ENCODE results near the gene RCBTB2.

Gene RCBTB2

DNA sequence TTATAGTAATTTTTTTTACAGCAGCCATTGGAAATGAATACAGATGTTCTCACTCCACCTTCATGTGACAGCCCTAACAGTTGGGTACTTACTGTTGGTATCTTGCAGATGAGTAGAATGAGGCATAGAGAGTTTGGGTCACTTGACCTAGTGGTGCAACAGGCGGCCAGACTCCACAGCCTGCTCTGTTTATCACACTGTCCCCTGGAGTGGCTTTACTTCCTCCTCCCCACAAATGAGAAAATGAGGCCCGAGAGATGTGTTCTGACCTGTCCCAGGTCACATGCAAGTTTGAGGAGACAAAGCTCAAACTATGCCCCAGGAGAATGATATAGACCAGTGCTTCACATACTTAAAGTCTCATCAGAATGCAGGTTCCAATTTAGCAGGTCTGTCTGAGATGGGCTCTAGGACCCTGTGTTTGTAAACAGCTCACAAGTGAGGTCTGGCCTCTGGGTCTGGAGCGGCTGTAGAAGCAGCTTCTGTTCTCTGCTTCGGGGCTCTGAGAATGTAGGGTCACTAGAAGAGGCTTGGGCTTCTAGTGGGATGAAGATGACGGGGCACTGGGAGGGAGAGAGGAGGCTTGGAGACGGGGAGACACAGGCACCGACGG is 37.4 kb upstream of the RCBTB2 start:
- no peak overlapping the region for H3K4me3 ChIP-seq (ENCODE audit: low read depth, low read length)
- TF ChIP-seq, protein P1, sequence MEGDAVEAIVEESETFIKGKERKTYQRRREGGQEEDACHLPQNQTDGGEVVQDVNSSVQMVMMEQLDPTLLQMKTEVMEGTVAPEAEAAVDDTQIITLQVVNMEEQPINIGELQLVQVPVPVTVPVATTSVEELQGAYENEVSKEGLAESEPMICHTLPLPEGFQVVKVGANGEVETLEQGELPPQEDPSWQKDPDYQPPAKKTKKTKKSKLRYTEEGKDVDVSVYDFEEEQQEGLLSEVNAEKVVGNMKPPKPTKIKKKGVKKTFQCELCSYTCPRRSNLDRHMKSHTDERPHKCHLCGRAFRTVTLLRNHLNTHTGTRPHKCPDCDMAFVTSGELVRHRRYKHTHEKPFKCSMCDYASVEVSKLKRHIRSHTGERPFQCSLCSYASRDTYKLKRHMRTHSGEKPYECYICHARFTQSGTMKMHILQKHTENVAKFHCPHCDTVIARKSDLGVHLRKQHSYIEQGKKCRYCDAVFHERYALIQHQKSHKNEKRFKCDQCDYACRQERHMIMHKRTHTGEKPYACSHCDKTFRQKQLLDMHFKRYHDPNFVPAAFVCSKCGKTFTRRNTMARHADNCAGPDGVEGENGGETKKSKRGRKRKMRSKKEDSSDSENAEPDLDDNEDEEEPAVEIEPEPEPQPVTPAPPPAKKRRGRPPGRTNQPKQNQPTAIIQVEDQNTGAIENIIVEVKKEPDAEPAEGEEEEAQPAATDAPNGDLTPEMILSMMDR (IDR thresholded peaks at IDR 0.05; ENCODE audit: low read depth, low read length, missing control alignments) = no peak
- DNase-seq (ENCODE audit: low read depth) = no peak

DNA sequence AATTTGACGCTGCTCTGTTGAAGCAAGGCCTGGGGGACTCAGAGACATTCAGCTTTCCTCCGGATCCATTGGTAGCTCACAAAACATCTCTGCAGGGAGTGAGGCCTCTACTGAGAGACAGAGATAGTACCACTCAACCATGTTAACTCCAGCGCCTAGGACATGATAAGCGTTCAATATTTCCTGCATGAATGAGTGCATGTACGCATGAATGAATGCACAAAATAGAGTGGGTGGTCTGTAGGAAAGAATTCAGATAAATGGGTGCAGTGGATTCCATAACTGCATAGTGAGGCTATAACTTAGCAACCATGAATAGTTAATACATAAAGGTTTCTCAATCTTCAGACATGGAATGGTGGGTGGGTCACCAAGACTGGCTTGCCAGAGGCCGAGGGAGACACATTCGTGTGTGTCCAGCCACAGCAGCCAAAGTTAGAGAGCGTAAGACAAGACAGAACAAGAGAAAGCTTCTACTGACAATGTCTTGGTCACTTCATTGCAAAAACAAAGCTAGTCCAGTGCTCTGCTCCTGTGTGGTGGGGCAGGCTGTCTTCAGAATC is 36.3 kb upstream of the RCBTB2 start:
- no peak for DNase-seq (ENCODE audit: low read depth)
- TF ChIP-seq, protein P1 (IDR thresholded peaks at IDR 0.05; ENCODE audit: low read depth, low read length, missing control alignments) = no peak

DNA sequence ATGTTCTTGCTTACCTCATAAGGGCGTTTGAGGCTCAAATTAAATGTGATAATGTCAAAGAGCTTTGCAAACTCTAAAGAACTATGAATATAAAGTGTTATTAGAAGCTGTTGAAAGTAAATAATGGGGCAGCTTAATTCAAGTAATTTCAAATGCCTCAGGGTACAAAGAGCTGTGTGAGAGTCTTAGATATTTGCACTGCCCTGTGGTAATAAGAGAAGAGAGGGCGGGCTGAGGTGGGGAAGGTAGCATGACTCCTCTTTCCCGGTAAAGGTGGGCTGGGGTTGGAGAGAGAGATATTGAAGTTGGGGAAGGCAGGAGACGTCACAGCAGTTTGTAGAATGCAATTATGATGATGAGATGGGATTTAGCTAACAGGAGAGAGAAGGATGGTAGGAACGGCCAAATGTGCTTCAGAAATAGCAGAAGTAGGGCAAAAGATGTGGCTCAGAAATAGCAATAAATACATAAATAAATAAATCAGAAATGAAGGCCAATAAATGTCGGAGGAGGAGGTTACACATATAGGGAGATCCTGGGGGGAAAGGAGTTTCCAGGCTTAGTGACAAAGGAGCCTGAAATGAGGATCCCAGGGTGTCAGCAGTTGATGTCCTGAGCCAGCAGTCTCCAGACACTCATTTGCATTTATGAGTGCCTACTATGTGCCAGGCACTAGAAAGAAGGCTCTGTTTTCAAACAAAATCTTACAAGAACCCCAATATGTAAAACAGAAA is 35.7 kb upstream of the RCBTB2 start:
- TF ChIP-seq, protein P1 (IDR thresholded peaks at IDR 0.05; ENCODE audit: low read depth, low read length, missing control alignments) = no peak
- no peak overlapping the region for H3K4me3 ChIP-seq (ENCODE audit: low read depth, low read length)
- no peak for DNase-seq (ENCODE audit: low read depth)

More for the DNA sequence above, 36.3 kb upstream of the RCBTB2 start:
- H3K4me3 ChIP-seq (ENCODE audit: low read depth, low read length) = no peak overlapping the region

DNA sequence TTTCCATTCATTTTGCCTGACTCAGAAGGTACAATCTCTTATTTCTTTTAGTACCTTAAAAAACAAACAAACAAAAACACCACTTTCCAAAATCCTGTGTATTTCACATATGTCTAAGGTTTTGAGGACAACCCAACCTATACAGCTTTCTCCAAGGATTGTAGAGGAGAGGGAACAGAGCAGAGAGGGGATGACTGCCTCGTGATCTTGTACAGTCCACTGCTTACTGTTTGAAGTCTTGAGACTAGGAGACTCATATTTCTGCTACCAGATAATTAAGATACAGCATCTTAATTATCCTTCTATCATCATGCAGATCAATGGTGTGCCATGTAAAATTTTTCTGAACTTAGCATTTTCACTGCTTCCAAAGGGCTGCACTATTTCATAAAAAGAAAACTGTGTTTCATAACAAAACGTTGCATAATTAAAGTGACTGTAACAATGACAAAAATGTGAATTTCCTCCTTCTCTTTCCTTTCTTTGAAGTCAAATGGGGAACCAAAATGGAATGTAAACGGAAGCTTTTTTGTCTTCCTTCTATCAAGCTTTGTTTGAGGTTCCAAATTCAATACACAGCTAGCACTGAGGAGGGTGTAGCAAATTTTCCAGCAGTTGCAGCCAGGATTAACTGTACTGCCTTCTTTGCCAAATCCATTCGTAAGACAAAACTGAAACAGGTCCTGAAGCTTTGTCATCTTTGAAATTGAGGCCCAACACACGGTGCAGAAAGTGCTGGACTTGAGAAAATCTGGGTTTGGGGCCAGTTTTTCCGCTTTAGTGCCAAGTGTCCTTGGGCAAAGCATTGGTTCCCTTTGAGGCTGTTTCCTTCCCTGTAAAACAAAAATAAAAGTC is 34.9 kb upstream of the RCBTB2 start:
- no peak for DNase-seq (ENCODE audit: low read depth)
- no peak overlapping the region for H3K4me3 ChIP-seq (ENCODE audit: low read depth, low read length)
- TF ChIP-seq, protein P1 (IDR thresholded peaks at IDR 0.05; ENCODE audit: low read depth, low read length, missing control alignments) = no peak

DNA sequence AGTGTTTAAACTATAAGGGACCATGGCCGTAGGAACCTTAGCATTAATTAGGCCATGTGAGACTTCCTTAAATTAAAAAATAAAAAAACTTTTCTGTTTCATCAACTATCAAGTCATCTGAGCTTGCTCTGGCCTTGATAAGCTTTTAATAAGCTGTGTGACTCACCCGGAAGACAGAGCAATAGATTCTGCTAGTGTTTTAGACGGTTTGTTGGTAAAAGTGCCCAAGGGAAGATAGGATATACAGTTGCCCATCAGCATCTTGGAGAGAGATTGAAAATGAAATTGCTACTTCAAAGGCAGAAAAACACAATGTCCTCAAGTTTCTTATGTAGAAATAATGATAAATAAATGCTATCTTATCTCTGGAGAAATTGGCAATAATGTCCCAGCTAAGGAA is 31.2 kb upstream of the RCBTB2 start:
- TF ChIP-seq, protein P1 (IDR thresholded peaks at IDR 0.05; ENCODE audit: low read depth, low read length, missing control alignments) = no peak
- no peak overlapping the region for H3K4me3 ChIP-seq (ENCODE audit: low read depth, low read length)
- no peak for DNase-seq (ENCODE audit: low read depth)

DNA sequence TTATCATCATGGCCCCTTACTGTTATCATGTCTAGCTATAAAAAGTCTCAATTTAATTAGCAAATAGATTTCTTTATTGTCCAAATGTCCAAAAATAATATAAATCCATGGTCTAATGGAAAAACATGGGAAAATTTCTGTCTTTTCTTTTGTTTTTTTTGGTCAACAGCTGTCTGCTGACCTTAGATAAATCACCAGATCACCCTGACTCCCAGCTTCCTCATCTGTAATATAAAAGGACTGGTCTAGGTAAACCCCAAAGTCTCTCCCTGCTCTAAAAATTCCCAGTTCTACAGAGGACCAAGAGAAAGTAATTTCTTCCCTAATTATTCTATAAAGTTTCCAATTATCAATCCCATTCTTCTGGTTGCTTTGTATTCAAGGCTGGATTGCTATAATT is 30.7 kb upstream of the RCBTB2 start:
- no peak for DNase-seq (ENCODE audit: low read depth)
- TF ChIP-seq, protein P1 (IDR thresholded peaks at IDR 0.05; ENCODE audit: low read depth, low read length, missing control alignments) = no peak
- H3K4me3 ChIP-seq (ENCODE audit: low read depth, low read length) = no peak overlapping the region

Data from GM12864 (cell line).